Measurements from ENCODE around the gene IMPG2. TPM values are rescaled to one million over a fixed set of nuclear protein-coding genes. Genes with fewer than 3 reads are reported as not detected.

IMPG2 gene
- total RNA-seq, 4 donors from 2014 or later: 0.62 to 0.96 (median 0.81) TPM

- H3K36me3 ChIP-seq: no peaks in the 10 kb centered on the region
- no peak for TF ChIP-seq CTCF (IDR thresholded peaks at IDR 0.05)
- TF ChIP-seq POLR2AphosphoS5 (IDR thresholded peaks at IDR 0.05): no peak
- no peak for TF ChIP-seq EP300 (IDR thresholded peaks at IDR 0.05)
- no peak for TF ChIP-seq POLR2A (IDR thresholded peaks at IDR 0.05)
- no peak overlapping the region for H3K27ac ChIP-seq
- H3K27me3 ChIP-seq: no peaks in the 10 kb centered on the region
- peaks cover 0 to 4% (median 0%) of the 10 kb centered on the region in 3 donors for H3K9me3 ChIP-seq
- no peak for ATAC-seq
- H3K4me1 ChIP-seq: no peaks in the 10 kb centered on the region
- 84 to 89% methylated on average over 4 of the region's 4 CpGs for WGBS, 2 donors (ENCODE audit: low coverage in 1 of 2)
- no peak overlapping the region for H3K4me3 ChIP-seq
Observed at GRCh38 chr3:101185341-101185740, 135.0 kb downstream of the IMPG2 start.

GRCh38 chr3:101184111-101184510, 136.3 kb downstream of the IMPG2 start:
- no peaks in the 10 kb centered on the region for H3K4me1 ChIP-seq
- no peak overlapping the region for H3K4me3 ChIP-seq
- TF ChIP-seq CTCF (IDR thresholded peaks at IDR 0.05) (no peak), POLR2A (IDR thresholded peaks at IDR 0.05) (no peak)
- H3K36me3 ChIP-seq: no peaks in the 10 kb centered on the region
- H3K27me3 ChIP-seq: no peaks in the 10 kb centered on the region
- H3K27ac ChIP-seq: no peak overlapping the region
- no peak for ATAC-seq
- H3K9me3 ChIP-seq: peaks cover 0 to 4% (median 0%) of the 10 kb centered on the region in 3 donors

- Histone ChIP-seq H3K27ac (no peak overlapping the region), H3K4me3 (no peak overlapping the region), H3K27me3 (no peaks in the 10 kb centered on the region), H3K36me3 (no peaks in the 10 kb centered on the region), H3K4me1 (no peaks in the 10 kb centered on the region), H3K9me3 (no peaks in the 10 kb centered on the region)
- no peak for TF ChIP-seq POLR2AphosphoS5 (IDR thresholded peaks at IDR 0.05)
- TF ChIP-seq EP300 (IDR thresholded peaks at IDR 0.05): no peak
- no peak for TF ChIP-seq POLR2A (IDR thresholded peaks at IDR 0.05)
- no peak for TF ChIP-seq CTCF (IDR thresholded peaks at IDR 0.05)
- no peak for ATAC-seq
- WGBS, 2 donors (ENCODE audit: low coverage in 1 of 2): 88 to 89% methylated on average over 5 of the region's 5 CpGs
Observed at GRCh38 chr3:101183151-101183550, 137.2 kb downstream of the IMPG2 start.

- 77 to 88% methylated on average over 1 of the region's 1 CpG for WGBS, 2 donors (ENCODE audit: low coverage in 1 of 2)
- Histone ChIP-seq H3K4me3 (no peak overlapping the region), H3K9me3 (no peaks in the 10 kb centered on the region), H3K4me1 (no peaks in the 10 kb centered on the region), H3K27ac (no peak overlapping the region), H3K27me3 (no peaks in the 10 kb centered on the region), H3K36me3 (no peaks in the 10 kb centered on the region)
- no peak for ATAC-seq
- TF ChIP-seq EP300 (IDR thresholded peaks at IDR 0.05): no peak
Observed at GRCh38 chr3:101182734-101183133, 137.6 kb downstream of the IMPG2 start.

GRCh38 chr3:101181801-101182200, 138.6 kb downstream of the IMPG2 start:
- no peaks in the 10 kb centered on the region for H3K36me3 ChIP-seq
- no peaks in the 10 kb centered on the region for H3K27me3 ChIP-seq
- ATAC-seq: no peak
- TF ChIP-seq EP300 (IDR thresholded peaks at IDR 0.05): no peak
- no peak for TF ChIP-seq POLR2AphosphoS5 (IDR thresholded peaks at IDR 0.05)
- no peak for TF ChIP-seq CTCF (IDR thresholded peaks at IDR 0.05)
- no peak for TF ChIP-seq POLR2A (IDR thresholded peaks at IDR 0.05)
- H3K27ac ChIP-seq: no peak overlapping the region
- H3K9me3 ChIP-seq: no peaks in the 10 kb centered on the region
- H3K4me1 ChIP-seq: no peaks in the 10 kb centered on the region
- H3K4me3 ChIP-seq: no peak overlapping the region

GRCh38 chr3:101179637-101180036, 140.7 kb downstream of the IMPG2 start:
- no peaks in the 10 kb centered on the region for H3K9me3 ChIP-seq
- TF ChIP-seq CTCF (IDR thresholded peaks at IDR 0.05) (no peak), POLR2AphosphoS5 (IDR thresholded peaks at IDR 0.05) (no peak), POLR2A (IDR thresholded peaks at IDR 0.05) (no peak), EP300 (IDR thresholded peaks at IDR 0.05) (no peak)
- no peak overlapping the region for H3K4me3 ChIP-seq
- no peaks in the 10 kb centered on the region for H3K36me3 ChIP-seq
- WGBS, 2 donors (ENCODE audit: low coverage in 1 of 2): 32 to 66% methylated on average over 2 to 3 of the region's 3 CpGs
- no peak overlapping the region for H3K27ac ChIP-seq
- no peaks in the 10 kb centered on the region for H3K4me1 ChIP-seq
- ATAC-seq: no peak
- H3K27me3 ChIP-seq: no peaks in the 10 kb centered on the region
